HCEC 1CT (cell line): ENCODE data around the gene TADA2A.

ENCODE experiments used
- DNase-seq: peaks from one replicate; pipeline ENCODE4 v3.0.0-alpha.2; 2017

Gene TADA2A, protein sequence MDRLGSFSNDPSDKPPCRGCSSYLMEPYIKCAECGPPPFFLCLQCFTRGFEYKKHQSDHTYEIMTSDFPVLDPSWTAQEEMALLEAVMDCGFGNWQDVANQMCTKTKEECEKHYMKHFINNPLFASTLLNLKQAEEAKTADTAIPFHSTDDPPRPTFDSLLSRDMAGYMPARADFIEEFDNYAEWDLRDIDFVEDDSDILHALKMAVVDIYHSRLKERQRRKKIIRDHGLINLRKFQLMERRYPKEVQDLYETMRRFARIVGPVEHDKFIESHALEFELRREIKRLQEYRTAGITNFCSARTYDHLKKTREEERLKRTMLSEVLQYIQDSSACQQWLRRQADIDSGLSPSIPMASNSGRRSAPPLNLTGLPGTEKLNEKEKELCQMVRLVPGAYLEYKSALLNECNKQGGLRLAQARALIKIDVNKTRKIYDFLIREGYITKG

DNA sequence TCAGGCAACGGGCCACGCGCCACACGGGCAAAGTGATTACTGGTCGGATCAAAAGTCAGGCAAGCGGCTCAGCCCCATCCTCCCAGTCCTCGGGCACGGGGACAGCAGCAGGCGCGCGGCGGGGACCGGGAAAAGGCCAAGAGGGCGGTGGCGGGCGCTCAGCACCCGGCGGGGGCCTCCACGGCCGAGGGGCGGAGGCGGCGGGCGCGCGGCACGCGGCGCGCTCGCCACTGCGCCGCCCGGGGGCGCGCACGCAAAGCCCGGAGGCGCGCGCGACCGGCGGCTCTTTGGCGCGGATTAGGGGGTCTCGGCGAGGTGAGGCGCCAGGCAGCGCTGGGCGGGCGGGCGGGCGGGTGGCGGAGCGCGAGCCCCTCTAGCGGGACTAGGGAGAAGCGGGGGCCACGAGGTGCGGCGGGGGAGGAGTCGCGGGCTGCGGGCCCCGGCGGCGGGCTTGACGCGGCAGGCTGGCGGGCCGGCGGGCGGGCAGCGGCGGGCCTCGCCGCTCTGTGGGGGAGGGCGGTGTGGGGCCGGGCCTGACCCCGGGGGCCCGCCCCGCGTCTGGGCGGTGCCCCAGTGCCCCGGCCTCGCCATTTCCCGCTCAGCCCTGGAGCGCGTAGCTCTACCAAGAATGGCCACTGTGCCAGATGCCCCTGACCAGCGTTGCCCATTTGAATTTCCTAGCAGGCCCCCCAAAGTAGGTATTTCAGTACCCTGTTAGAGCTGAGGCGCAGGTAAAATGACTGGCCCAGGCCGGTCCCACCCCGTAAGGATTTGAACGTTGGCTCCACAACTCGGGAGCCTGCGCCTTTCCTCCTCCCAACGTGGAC is at the start of gene TADA2A, which contains the start of gene ACACA:
TADA2A (plus strand) TSS at position 252 of the 827 bp plus-strand sequence. CDS start 4,480 bp downstream, outside the sequence.
ACACA (minus strand) TSS at position 202 of the 827 bp plus-strand sequence. CDS start 537 bp downstream, outside the sequence.
- DNase-seq = peak; percentile 81

DNA sequence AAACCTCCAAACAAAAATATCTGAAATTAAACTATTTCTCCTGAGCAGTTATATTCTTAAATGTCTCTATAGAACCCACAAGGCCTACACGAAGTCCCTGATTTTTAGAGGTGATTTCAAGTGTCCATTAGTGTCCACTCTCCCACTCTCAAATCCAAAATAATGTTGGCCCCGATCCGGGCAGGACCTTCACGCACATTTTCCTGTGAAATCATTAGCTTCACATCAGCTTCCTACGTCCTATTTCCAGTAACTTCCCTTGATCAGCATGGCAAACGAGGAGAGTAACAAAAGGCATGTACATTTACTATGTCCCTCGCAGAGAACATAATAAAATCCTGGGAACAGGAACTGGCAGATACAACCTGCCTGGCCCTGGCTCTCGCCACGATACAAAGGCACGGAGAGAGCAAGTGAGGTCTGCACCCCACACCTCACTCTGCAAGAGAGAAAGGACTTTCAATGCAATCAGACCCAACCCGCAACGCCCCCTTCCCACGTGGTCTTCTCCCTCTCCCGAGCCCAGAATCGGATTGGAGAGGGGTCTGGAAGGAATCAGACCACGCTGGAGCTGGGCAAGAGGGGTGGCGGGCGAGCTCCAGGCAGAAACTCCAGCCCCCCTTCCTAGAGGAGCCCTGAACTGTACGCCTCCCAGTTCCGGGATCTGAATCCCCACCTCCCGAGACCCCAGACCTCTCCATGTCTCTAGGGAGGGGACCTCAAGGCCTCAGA is 48.4 kb upstream of the TADA2A start:
- DNase-seq = peak; percentile 29

GRCh38 chr17:37358830-37359681 is 47.6 kb upstream of the TADA2A start:
- peak; percentile 97 for DNase-seq

DNA sequence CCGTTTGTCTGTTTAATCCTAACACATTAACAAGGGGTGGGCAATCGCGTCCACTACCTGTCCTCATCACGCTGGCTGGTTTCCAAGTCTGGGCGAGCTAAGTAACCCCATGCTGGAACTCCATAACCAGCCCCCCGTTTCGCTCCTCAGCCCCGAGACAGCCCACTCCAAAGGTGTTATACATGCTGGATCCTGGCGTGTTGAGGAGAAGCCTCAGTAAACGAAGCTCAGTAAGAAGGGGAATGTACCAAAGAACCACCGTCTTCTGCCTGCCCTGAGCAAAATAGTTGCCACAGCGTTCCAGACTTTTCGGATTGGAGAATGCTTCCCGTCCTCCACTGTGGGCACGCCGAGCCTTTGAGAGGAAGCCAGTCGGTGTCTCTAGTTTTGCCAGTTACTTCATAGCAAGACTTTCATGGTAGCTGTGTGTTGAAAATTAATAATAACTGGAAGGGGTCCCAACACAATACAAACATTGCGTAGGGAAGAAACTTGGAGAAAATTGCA is 47.0 kb upstream of the TADA2A start:
- no peak for DNase-seq

- DNase-seq = peak; percentile 41
Observed at GRCh38 chr17:37360632-37361031, 46.1 kb upstream of the TADA2A start.

DNA sequence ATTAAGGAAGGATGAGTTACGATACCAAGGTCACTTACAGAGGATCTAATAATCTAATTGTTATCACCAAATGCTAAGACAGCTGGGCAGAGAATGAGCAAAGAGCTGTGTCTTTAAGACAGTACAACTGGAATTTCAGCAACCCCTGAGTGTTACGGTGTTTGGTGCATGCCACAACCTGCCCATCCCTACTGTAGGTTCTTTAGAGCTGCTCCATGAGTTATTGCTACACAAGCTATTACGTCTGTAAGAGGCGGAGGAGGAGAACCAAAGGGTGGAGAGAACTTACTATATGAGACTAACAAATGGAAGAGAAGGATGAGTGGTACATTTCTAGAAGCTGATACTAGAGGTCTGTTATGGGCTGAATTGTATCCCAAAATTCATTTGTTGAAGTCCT is 45.1 kb upstream of the TADA2A start:
- DNase-seq = no peak

DNA sequence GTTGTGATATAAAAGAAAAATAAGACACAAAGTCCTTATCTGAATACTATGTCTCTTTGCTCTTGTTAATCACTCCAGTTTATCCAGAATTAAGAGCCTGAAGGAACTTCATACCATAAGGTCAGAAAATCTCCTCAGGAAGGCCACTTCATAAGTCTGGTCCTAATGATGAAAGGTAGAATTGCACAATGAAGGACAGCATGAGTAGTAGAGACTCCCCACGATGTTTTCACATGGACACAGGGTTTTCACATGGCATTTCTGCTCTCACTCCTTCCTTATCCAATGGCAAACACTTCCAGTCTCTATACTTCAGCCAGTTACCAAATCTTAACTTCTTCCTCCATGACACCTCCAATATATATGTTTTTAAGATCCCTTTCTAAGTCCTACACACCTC is 41.1 kb upstream of the TADA2A start:
- DNase-seq = no peak

DNA sequence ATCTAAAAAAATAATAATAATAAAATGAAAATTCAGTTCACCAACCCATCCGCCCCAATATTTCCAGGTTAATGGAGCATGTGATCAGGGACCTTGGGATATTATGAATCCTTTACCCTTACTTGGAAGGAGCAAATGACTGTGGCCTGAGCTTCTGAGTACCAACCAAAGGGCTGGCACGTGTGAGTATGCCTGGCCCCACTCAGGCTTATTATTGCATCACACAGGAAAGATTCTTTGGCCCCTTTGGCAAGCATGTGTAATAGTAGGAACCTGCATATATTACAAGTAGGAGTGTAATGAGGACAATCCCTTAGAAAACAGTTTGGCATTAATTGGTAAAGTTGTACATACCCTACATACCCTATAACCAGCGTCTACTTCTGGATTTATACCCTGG is 38.1 kb upstream of the TADA2A start:
- no peak for DNase-seq

GRCh38 chr17:37373530-37374159 is 33.0 kb upstream of the TADA2A start:
- peak; percentile 76 for DNase-seq

DNA sequence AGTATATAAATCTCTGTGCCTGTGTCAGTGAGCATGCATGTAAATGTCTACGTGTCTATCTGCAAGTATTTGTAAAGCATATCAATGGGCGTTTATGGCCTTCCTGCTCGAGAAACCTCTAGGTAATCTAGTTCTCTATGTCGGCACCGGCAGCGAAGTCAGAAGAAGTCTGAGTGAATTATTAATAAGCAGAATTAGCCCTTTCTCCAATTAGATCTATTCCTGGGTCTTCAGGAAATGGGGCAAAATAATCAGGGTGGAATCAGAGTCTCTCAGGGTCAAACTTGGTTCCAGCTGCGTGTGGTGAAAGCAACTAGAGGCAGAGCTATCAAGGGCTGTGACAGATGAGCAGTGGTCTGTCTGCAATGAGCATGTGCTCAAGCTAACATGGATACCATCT is 31.0 kb upstream of the TADA2A start, which contains the start of gene C17orf78:
C17orf78 (plus strand) TSS at position 280 of the 400 bp plus-strand sequence; CDS start at position 388, 108 bp downstream.
- DNase-seq = no peak

- DNase-seq = no peak
Observed at GRCh38 chr17:37382056-37382455, 24.6 kb upstream of the TADA2A start.

DNA sequence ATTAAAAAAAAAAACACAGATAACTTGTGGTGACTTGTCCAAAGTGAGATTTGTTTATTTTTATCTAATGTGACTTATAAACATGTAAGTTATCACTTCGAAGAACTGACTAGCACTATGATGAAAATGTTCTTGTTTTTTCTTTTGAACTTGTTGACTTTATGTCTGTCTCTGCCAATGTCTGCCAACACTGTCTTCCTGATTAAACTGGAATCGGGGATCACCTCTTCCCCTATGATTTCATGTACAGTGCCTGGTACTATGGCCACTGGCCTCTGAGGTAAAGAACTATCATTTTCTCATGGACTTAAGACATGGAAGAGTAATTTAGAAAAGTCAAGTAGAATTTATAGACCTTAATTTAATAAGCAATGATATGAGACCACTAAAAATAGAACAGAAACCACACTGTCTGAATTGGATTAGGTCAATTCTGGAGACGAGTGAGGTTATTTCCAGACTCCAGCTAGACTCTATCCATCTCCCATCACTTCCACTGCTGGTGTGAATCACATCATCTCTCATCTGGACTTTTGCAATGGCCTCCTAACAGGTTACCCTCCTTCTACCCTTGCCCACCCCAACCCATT is 22.0 kb upstream of the TADA2A start:
- DNase-seq = no peak

DNA sequence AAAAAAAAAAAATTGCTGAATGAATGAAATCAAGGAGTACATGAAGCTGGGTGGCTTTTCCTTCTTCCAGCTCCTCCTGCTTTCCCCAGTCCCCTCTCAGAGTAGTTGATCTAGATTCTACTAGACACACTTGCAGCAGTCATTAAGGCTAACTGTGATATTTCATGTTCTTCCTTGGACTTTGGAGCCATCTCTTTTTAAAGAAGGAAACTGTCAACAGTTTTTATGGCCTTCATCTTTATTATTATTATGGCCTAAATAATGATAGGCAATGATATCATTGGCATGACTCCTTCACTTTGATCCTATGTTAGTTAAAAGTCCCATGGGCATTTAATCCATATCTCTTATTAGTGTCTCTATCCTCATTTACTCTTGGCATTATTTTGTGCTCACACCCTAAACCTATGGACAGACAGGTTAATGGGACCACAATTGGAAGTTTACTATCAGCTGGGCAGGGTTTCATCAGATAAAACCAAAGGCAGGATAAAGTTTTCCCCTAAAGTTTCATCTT is 21.2 kb upstream of the TADA2A start:
- DNase-seq = no peak

DNA sequence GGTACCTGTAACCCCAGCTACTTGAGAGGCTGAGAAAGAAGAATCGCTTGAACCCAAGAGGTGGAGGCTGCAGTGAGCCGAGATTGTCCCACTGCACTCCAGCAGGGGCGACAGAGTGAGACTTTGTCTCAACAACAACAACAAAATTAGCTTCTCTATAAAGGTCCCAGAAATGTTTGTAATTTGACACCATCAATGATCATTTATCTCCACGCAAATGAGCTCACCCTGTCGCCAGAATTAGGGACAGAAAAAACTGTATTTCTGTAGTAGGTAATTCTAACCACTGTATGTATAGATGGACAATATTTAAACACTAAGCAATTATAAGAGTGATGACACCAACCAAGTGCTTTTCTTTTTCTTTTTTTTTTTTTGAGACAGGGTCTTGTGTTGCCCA is 20.2 kb upstream of the TADA2A start:
- DNase-seq = no peak

- peak; percentile 43 for DNase-seq
Observed at GRCh38 chr17:37388266-37388665, 18.4 kb upstream of the TADA2A start.

GRCh38 chr17:37389160-37389559 is 17.5 kb upstream of the TADA2A start:
- DNase-seq = no peak

GRCh38 chr17:37391146-37391545 is 15.5 kb upstream of the TADA2A start:
- peak; percentile 35 for DNase-seq

- peak; percentile 84 for DNase-seq
Observed at GRCh38 chr17:37392024-37392590, 14.6 kb upstream of the TADA2A start.

DNA sequence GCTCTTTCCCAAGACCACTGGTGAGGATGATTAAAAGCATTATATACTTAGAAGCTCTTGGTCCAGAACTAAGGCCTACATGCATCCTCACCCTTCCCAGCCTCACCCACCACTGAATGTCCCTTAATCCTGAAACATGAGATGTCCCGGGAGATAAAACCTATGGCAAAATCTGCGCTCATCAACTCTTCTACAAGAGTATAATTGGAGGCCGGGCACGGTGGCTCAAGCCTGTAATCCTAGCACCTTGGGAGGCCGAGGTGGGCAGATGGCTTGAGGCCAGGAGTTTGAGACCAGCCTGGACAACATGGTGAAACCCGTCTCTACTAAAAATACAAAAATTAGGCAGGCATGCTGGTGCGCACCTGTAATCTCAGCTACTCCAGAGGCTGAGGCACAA is 13.3 kb upstream of the TADA2A start:
- DNase-seq = no peak

DNA sequence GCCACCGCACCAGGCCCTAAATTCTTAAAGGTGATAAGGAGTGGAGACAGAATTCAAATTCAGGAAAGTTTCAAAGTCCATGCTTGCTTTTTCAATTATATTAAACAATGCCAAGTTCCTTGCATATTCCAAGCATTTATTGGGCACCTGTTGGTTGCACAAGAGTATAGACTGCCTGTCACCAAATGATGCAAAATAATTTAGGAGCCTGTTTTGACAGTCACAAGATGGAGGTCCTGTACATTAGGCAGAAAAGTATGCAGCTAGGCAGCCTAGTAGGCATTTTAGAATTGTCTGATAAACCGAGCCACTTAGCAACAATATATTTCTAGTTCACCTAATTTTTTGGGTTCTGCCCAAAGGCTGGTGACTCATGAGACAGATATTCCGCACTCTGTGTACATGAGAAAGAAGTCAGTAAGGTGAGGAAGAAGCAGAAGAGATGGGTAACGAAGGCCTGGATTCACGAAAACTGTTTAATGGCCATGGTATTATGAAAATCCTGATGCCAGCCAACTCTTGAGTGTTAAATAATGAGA is 7.4 kb upstream of the TADA2A start:
- DNase-seq = no peak
